Coronary artery (tissue), 2 donors: ENCODE results near the gene LYSMD4.

ENCODE experiments used
- DNase-seq: peaks from one replicate; pipeline ENCODE4 v3.0.0-alpha.2; 2017; ENCODE audit warnings: low spot score
- H3K27ac ChIP-seq, 2 donors: fragments of 200-600 bp; sonication (generic); one replicate each; pipeline ENCODE4 v1.5.1; 2016 to 2019
- H3K4me3 ChIP-seq: fragments of 200-600 bp; sonication (generic); 2 replicates; pipeline ENCODE4 v1.5.1; 2016; ENCODE audit warnings: mild to moderate bottlenecking, moderate library complexity
- CTCF ChIP-seq: fragments of 200-600 bp; sonication (generic); IDR thresholded peaks from one replicate; pipeline ENCODE4 v1.5.1; 2019; ENCODE audit warnings: antibody characterized with exemption

Gene LYSMD4

GRCh38 chr15:99692825-99693224 lies 40.4 kb downstream of the LYSMD4 start:
- no peak for DNase-seq
- TF ChIP-seq CTCF: no peak
- H3K27ac ChIP-seq: no peak overlapping the region
- H3K4me3 ChIP-seq: no peak overlapping the region

- Histone ChIP-seq H3K27ac (no peak overlapping the region), H3K4me3 (no peak overlapping the region)
- TF ChIP-seq CTCF: no peak
- no peak for DNase-seq
These were observed 46.9 kb downstream of the LYSMD4 start for GRCh38 chr15:99686290-99686689.

- Histone ChIP-seq H3K27ac (peak overlapping the region in 1 of 2 donors; percentile 52), H3K4me3 (no peak overlapping the region)
- DNase-seq: no peak
- TF ChIP-seq CTCF: no peak
These were observed 50.1 kb downstream of the LYSMD4 start for GRCh38 chr15:99683000-99683670.

- no peak for TF ChIP-seq CTCF
- no peak overlapping the region for H3K4me3 ChIP-seq
- H3K27ac ChIP-seq: peak overlapping the region in 1 of 2 donors; percentile 28
- DNase-seq: no peak
These were observed 50.8 kb downstream of the LYSMD4 start for GRCh38 chr15:99682455-99682854.

GRCh38 chr15:99681990-99682389 lies 51.2 kb downstream of the LYSMD4 start:
- Histone ChIP-seq H3K27ac (peak overlapping the region in 1 of 2 donors; percentile 28), H3K4me3 (no peak overlapping the region)
- no peak for TF ChIP-seq CTCF
- DNase-seq: no peak

- no peak overlapping the region for H3K27ac ChIP-seq
- H3K4me3 ChIP-seq: no peak overlapping the region
- TF ChIP-seq CTCF: no peak
- no peak for DNase-seq
These were observed 53.0 kb downstream of the LYSMD4 start for GRCh38 chr15:99680276-99680675.

- H3K27ac ChIP-seq: no peak overlapping the region
- no peak overlapping the region for H3K4me3 ChIP-seq
- no peak for TF ChIP-seq CTCF
- DNase-seq: no peak
These were observed 55.6 kb downstream of the LYSMD4 start for GRCh38 chr15:99677540-99678134.
